Endodermal cell (in vitro differentiated cells): Measurements from ENCODE around the gene CGB1. TPM values are rescaled to one million over a fixed set of nuclear protein-coding genes. Genes with fewer than 3 reads are reported as not detected.
A peak's percentile ranks its signal among the peaks of the same experiment; 100 is the strongest.
"Not testable (repeated sequence)": the region's sequence is repeated elsewhere in the genome, so short reads cannot be mapped to it uniquely, and the experiment has no call there.

Experiments
- DNase-seq: peaks from one replicate; pipeline ENCODE4 v3.0.0-alpha.2; 2017
- H3K27ac ChIP-seq: 2 replicates; pipeline ENCODE4 v1.5.1; 2013; ENCODE audit warnings: mild to moderate bottlenecking, low read depth, low read length, moderate library complexity
- H3K27me3 ChIP-seq: 2 replicates; pipeline ENCODE4 v1.6.1; 2013; ENCODE audit warnings: mild to moderate bottlenecking, low read length, moderate library complexity; ENCODE audit not compliant: insufficient read depth, control insufficient read depth, poor library complexity, severe bottlenecking
- H3K36me3 ChIP-seq: 2 replicates; pipeline ENCODE4 v1.7.0; 2013; ENCODE audit warnings: mild to moderate bottlenecking, low read length, moderate library complexity; ENCODE audit not compliant: control insufficient read depth, insufficient read depth
- H3K4me1 ChIP-seq: one replicate; pipeline ENCODE4 v1.7.0; 2013; ENCODE audit warnings: low read length; ENCODE audit not compliant: control insufficient read depth, insufficient read depth
- H3K4me3 ChIP-seq: 2 replicates; pipeline ENCODE4 v1.5.1; 2013; ENCODE audit warnings: mild to moderate bottlenecking, low read length, moderate library complexity
- H3K9ac ChIP-seq: 2 replicates; pipeline ENCODE4 v1.6.1; 2013; ENCODE audit warnings: mild to moderate bottlenecking, low read length, moderate library complexity; ENCODE audit not compliant: poor library complexity, severe bottlenecking; ENCODE audit errors: extremely low read depth
- H3K9me3 ChIP-seq: 2 replicates; pipeline ENCODE4 v1.6.1; 2013; ENCODE audit warnings: mild to moderate bottlenecking, low read length, moderate library complexity; ENCODE audit not compliant: control insufficient read depth
- H3K27ac Mint-ChIP-seq: 2 replicates; pipeline ENCODE4 v1.8.0; 2020; ENCODE audit warnings: mixed read lengths
- H3K27me3 Mint-ChIP-seq: 2 replicates; pipeline ENCODE4 v1.8.0; 2021; ENCODE audit warnings: mild to moderate bottlenecking, mixed read lengths; ENCODE audit not compliant: insufficient read depth
- H3K36me3 Mint-ChIP-seq: 2 replicates; pipeline ENCODE4 v1.8.0; 2020; ENCODE audit warnings: low read depth, mixed read lengths
- H3K4me1 Mint-ChIP-seq: 2 replicates; pipeline ENCODE4 v1.8.0; 2020; ENCODE audit warnings: mixed read lengths
- H3K4me3 Mint-ChIP-seq: 2 replicates; pipeline ENCODE4 v1.8.0; 2020; ENCODE audit warnings: mild to moderate bottlenecking, moderate library complexity, mixed read lengths
- H3K9me3 Mint-ChIP-seq: 2 replicates; pipeline ENCODE4 v1.8.0; 2020; ENCODE audit warnings: mild to moderate bottlenecking, mixed read lengths
- WGBS, 2 experiments: methylation state at CpG; one replicate each; pipeline versions ENCODE4 v1.1.5 to v1.1.7; 2013; ENCODE audit warnings: missing lambda C conversion rate in 2 of 2, mixed read lengths in 1 of 2; ENCODE audit not compliant: insufficient coverage in 1 of 2, insufficient read length in 1 of 2; 5-methylcytosine and 5-hydroxymethylcytosine counted together
- total RNA-seq, 2 donors: library from RNA; stranded (reverse); fragmentation: NEBNext Ultra II Directional in 1 of 2; extraction: Animal tissue kit (Norgen Biotek cat#: 25700) in 1 of 2; gene quantifications; 2 replicates in 1 of 2; 3 replicates in 1 of 2; pipeline ENCODE4 v1.2.1, GENCODE V29; 2021
- TF ChIP-seq, protein P1 (sequence below): fragments of 200-600 bp; sonication (generic); conservative IDR thresholded peaks from 2 replicates; pipeline ENCODE4 v1.5.0; 2021; ENCODE audit warnings: antibody characterized with exemption, mild to moderate bottlenecking

Gene CGB1
- total RNA-seq, 2 donors from 2014 or later: not detected

DNA sequence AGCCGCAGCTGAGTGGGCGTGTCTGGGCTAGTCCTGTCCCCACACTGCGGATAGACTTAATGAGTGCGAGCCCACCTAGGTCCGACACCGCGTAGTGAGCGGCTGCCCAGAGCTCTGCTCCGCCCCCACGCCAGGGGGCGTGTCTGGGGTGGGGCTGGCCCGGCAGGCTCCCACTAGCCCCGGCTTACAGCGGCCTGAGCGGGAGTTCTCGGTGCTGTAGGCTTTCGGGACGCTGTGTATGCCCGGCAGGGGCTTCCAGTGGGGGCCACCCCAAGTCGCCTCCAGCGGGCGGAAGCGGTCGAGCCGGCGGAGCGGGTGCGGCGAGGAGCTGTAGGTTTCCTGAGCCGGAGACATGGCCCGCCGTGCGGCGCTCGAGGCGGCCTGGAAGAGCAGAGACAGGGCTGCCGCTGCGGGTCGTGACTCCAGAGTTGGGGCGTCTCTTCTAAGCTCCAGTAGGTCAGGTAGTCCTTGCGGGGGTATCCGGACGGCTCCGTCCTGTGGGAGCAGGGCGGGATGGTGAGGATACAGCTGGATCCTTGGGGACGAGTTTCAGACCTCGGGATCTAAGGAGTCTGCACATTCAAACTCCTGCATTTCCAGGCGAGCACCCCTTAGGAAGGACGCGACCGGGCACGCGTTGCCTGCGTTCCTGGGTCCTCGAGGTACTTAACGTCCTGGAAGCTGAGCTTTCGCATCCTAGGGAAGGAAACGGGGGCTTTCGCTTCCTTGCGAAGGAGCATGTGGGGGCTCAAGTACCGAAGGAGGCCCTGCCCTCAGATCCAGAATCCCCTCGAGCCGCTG lies 19.6 kb upstream of the CGB1 start:
- no peak overlapping the region for H3K9ac ChIP-seq
- H3K27ac Mint-ChIP-seq: no peak overlapping the region
- no peak overlapping the region for H3K27ac ChIP-seq
- TF ChIP-seq, protein P1, sequence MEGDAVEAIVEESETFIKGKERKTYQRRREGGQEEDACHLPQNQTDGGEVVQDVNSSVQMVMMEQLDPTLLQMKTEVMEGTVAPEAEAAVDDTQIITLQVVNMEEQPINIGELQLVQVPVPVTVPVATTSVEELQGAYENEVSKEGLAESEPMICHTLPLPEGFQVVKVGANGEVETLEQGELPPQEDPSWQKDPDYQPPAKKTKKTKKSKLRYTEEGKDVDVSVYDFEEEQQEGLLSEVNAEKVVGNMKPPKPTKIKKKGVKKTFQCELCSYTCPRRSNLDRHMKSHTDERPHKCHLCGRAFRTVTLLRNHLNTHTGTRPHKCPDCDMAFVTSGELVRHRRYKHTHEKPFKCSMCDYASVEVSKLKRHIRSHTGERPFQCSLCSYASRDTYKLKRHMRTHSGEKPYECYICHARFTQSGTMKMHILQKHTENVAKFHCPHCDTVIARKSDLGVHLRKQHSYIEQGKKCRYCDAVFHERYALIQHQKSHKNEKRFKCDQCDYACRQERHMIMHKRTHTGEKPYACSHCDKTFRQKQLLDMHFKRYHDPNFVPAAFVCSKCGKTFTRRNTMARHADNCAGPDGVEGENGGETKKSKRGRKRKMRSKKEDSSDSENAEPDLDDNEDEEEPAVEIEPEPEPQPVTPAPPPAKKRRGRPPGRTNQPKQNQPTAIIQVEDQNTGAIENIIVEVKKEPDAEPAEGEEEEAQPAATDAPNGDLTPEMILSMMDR: peak; percentile 50
- no peaks in the 10 kb centered on the region for H3K9me3 ChIP-seq
- peak overlapping the region; percentile 77 for H3K4me3 ChIP-seq
- 3 to 5% methylated on average over 31 to 63 of the region's 63 CpGs for WGBS, 2 experiments
- no peaks in the 10 kb centered on the region for H3K9me3 Mint-ChIP-seq
- no peaks in the 10 kb centered on the region for H3K36me3 ChIP-seq
- H3K4me3 Mint-ChIP-seq: peak overlapping the region; percentile 52
- peak; percentile 89 for DNase-seq
- no peaks in the 10 kb centered on the region for H3K36me3 Mint-ChIP-seq
- peaks cover 48% of the 10 kb centered on the region for H3K27me3 ChIP-seq
- H3K4me1 ChIP-seq: no peaks in the 10 kb centered on the region
- peaks cover 73% of the 10 kb centered on the region for H3K27me3 Mint-ChIP-seq
- H3K4me1 Mint-ChIP-seq: peaks cover 6% of the 10 kb centered on the region

DNA sequence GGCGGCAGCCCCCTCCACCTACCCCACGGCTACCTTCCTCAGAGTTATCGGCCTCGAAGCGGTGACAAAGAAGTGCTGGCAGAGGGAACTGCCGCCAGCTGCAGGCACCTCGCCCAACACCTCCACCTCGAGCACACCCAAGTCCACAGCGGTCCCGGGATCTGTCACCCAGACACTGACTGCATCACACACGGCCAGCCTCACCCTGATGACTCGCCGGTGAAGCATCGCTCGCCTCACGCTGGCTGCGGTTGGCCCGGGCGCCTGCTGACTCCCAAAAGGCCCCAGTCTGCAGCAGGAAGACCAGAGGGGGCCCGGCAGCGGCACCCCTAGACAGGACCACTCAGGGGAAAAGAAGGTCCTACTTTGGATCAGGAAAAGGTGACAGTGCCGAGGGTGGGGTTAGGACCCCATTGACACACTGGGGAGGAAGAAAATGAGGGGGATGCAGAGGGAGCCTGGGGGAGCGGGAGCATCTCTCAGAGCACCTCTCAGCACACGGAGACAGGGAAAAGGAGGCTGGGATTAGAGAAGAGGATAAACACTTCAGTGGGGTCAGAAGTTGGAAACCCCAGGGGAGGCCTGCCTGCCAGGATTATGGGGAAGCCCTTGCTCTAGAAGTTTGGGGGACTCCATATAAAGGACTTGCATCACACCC lies 13.8 kb upstream of the CGB1 start:
- H3K4me3 Mint-ChIP-seq, H3K9me3 ChIP-seq, H3K9ac ChIP-seq: not testable (repeated sequence)

DNA sequence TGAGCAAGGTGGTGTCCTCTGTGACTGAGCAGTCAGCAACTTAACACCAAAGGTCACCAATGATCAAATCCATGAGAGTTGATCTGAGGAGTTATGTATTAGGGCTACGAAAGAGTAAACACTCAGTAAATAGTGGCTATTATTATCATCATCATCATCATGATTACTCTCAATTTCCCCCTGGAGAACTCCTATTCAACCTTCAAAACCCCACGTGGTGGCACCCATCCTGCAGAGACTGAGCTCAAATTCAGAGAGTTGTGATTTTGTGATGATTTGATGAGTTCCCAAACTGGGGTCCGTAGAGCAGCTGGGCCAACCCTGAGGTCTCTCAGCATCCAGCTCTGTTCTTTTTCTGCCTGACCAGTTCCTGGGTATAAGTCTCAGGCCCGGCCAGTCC lies 13.1 kb upstream of the CGB1 start:
- H3K27ac ChIP-seq, H3K27me3 ChIP-seq, H3K4me3 Mint-ChIP-seq, H3K27ac Mint-ChIP-seq, H3K4me1 ChIP-seq, DNase-seq, H3K9me3 Mint-ChIP-seq, H3K9ac ChIP-seq, H3K4me1 Mint-ChIP-seq, H3K36me3 Mint-ChIP-seq, H3K4me3 ChIP-seq, H3K36me3 ChIP-seq, H3K9me3 ChIP-seq: not testable (repeated sequence)
- H3K27me3 Mint-ChIP-seq: peaks cover 23% of the 10 kb centered on the region
- WGBS, 2 experiments: 80% methylated on average over 1 of the region's 4 CpGs; no CpG with 5 or more reads in 1 of the 2 experiments

More for the DNA sequence above, 13.8 kb upstream of the CGB1 start:
- not testable (repeated sequence) for H3K4me1 Mint-ChIP-seq, H3K4me3 ChIP-seq, H3K36me3 ChIP-seq, H3K9me3 Mint-ChIP-seq, H3K27ac ChIP-seq, H3K27ac Mint-ChIP-seq, H3K4me1 ChIP-seq, H3K27me3 ChIP-seq, H3K36me3 Mint-ChIP-seq
- H3K27me3 Mint-ChIP-seq: peaks cover 28% of the 10 kb centered on the region
- DNase-seq: peak; percentile 58
- WGBS, 2 experiments: 82 to 83% methylated on average over 17 to 24 of the region's 24 CpGs

DNA sequence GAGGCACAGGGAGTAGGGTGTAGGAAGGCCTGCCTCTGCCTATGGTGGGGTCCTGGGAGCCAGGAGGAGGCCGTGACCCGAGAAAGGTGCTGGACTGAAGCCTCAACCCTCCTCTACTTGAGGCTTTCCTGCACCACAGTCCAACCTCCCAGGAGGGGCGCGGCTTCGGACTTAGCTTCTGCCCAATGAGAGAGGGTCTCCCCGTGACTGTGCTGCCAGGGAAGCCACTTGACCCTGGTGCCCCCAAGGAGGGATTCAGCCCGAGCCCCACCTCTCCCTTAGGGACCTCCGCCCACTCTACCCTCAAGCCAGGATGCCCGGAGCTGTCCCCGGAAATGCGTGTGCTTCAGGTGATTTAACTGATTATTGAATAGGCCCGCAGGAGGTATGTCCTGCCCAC lies 12.3 kb upstream of the CGB1 start, which contains the start of gene CGB8:
CGB8 (minus strand) TSS at position 101 of the 400 bp plus-strand sequence. CDS start 372 bp downstream, outside the sequence.
- H3K4me3 Mint-ChIP-seq: not testable (repeated sequence)

DNA sequence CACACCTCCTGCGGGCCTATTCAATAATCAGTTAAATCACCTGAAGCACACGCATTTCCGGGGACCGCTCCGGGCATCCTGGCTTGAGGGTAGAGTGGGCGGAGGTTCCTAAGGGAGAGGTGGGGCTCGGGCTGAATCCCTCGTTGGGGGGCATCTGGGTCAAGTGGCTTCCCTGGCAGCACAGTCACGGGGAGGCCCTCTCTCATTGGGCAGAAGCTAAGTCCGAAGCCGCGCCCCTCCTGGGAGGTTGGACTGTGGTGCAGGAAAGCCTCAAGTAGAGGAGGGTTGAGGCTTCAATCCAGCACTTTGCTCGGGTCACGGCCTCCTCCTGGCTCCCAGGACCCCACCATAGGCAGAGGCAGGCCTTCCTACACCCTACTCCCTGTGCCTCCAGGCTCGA lies 6.9 kb upstream of the CGB1 start, which contains the start of gene CGB5:
CGB5 (plus strand) TSS at position 301 of the 400 bp plus-strand sequence. CDS start 362 bp downstream, outside the sequence.
- H3K9me3 Mint-ChIP-seq, H3K36me3 Mint-ChIP-seq, H3K27ac ChIP-seq, H3K4me1 Mint-ChIP-seq, DNase-seq, H3K4me3 ChIP-seq, H3K36me3 ChIP-seq, H3K9ac ChIP-seq, H3K27me3 Mint-ChIP-seq, H3K4me3 Mint-ChIP-seq, H3K27me3 ChIP-seq, H3K27ac Mint-ChIP-seq, H3K4me1 ChIP-seq, H3K9me3 ChIP-seq: not testable (repeated sequence)
- 89% methylated on average over 7 to 12 of the region's 15 CpGs for WGBS, 2 experiments

More for the DNA sequence above, 12.3 kb upstream of the CGB1 start, which contains the start of gene CGB8:
- not testable (repeated sequence) for H3K9me3 Mint-ChIP-seq, H3K4me1 ChIP-seq, H3K27me3 ChIP-seq, H3K4me1 Mint-ChIP-seq, H3K27ac Mint-ChIP-seq, H3K9ac ChIP-seq, H3K36me3 Mint-ChIP-seq, H3K27ac ChIP-seq, H3K36me3 ChIP-seq, H3K9me3 ChIP-seq, H3K4me3 ChIP-seq, DNase-seq
- 50 to 82% methylated on average over 1 to 10 of the region's 12 CpGs for WGBS, 2 experiments
- H3K27me3 Mint-ChIP-seq: peaks cover 20% of the 10 kb centered on the region

DNA sequence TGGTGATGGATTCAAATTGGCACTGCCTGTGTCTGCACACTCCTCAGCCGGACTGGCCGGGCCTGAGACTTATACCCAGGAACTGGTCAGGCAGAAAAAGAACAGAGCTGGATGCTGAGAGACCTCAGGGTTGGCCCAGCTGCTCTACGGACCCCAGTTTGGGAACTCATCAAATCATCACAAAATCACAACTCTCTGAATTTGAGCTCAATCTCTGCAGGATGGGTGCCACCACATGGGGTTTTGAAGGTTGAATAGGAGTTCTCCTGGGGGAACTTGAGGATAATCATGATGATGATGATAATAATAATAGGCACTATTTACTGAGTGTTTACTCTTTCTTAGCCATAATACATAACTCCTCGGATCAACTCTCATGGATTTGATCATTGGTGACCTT lies 6.0 kb upstream of the CGB1 start:
- DNase-seq, H3K36me3 ChIP-seq, H3K9ac ChIP-seq, H3K27ac Mint-ChIP-seq, H3K36me3 Mint-ChIP-seq, H3K27me3 Mint-ChIP-seq, H3K9me3 ChIP-seq, H3K4me1 ChIP-seq, H3K9me3 Mint-ChIP-seq, H3K27ac ChIP-seq, H3K4me3 Mint-ChIP-seq, H3K4me3 ChIP-seq, H3K4me1 Mint-ChIP-seq, H3K27me3 ChIP-seq: not testable (repeated sequence)
- 83% methylated on average over 1 of the region's 4 CpGs; no CpG with 5 or more reads in 1 of the 2 experiments for WGBS, 2 experiments
